Activated naive CD8-positive, alpha-beta T cell (primary cell): ENCODE measurements around the gene ZBED2.
A peak's percentile ranks its signal among the peaks of the same experiment; 100 is the strongest.
"Not testable (repeated sequence)": the region's sequence is repeated elsewhere in the genome, so short reads cannot be mapped to it uniquely, and the experiment has no call there.

Source experiments
- H3K27ac Mint-ChIP-seq: one replicate; pipeline ENCODE4 v1.8.0; 2021; ENCODE audit warnings: mixed read lengths
- H3K27me3 Mint-ChIP-seq: one replicate; pipeline ENCODE4 v1.8.0; 2021; ENCODE audit warnings: mixed read lengths
- H3K36me3 Mint-ChIP-seq: one replicate; pipeline ENCODE4 v1.8.0; 2021; ENCODE audit warnings: mixed read lengths
- H3K4me1 Mint-ChIP-seq: one replicate; pipeline ENCODE4 v1.8.0; 2021; ENCODE audit warnings: low read depth, mixed read lengths
- H3K4me3 Mint-ChIP-seq: one replicate; pipeline ENCODE4 v1.8.0; 2021; ENCODE audit warnings: mild to moderate bottlenecking, mixed read lengths
- H3K9me3 Mint-ChIP-seq: one replicate; pipeline ENCODE4 v1.8.0; 2021; ENCODE audit warnings: low read depth, mixed read lengths

The ZBED2 gene

DNA sequence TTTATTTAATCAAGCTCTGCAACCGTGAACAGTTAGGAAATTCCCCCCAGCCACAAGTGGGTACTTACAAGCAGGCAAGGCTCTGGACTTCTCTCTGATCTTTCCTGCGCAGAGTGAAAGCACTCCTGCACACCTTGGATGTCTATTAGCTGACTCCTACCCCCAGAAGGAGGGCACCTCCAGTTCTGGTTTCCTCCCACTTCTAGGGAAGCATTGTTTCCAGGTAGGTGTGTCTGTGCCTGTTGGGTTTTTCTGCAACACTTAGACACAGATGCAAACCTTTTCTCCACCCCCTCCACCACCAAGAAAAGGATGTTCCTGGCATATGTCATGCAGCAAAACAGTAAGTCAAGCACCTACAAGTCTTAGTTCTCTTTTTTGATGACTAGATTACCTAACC, at the start of gene ZBED2:
Gene ZBED2 (minus strand): TSS at position 115 of the 400 bp plus-strand sequence. CDS start 1,145 bp downstream, outside the sequence.
- H3K27me3 Mint-ChIP-seq: no peaks in the 10 kb centered on the region
- H3K36me3 Mint-ChIP-seq: peaks cover 29% of the 10 kb centered on the region
- H3K4me1 Mint-ChIP-seq: peaks cover 69% of the 10 kb centered on the region
- no peaks in the 10 kb centered on the region for H3K9me3 Mint-ChIP-seq
- peak within 1 kb of the TSS; percentile 91 for H3K4me3 Mint-ChIP-seq
- H3K27ac Mint-ChIP-seq: peak within 1 kb of the TSS; percentile 95

- Mint-ChIP-seq H3K27me3 (no peaks in the 10 kb centered on the region), H3K9me3 (peaks cover 6% of the 10 kb centered on the region), H3K4me1 (no peaks in the 10 kb centered on the region), H3K4me3 (no peak overlapping the region), H3K36me3 (peaks cover 46% of the 10 kb centered on the region), H3K27ac (peak overlapping the region; percentile 41)
These were observed 44.2 kb upstream of the ZBED2 start for GRCh38 chr3:111639316-111639715.

- no peaks in the 10 kb centered on the region for H3K4me1 Mint-ChIP-seq
- H3K27ac Mint-ChIP-seq: peak overlapping the region; percentile 66
- H3K27me3 Mint-ChIP-seq: no peaks in the 10 kb centered on the region
- H3K9me3 Mint-ChIP-seq: no peaks in the 10 kb centered on the region
- peaks cover 53% of the 10 kb centered on the region for H3K36me3 Mint-ChIP-seq
- no peak overlapping the region for H3K4me3 Mint-ChIP-seq
These were observed 41.3 kb upstream of the ZBED2 start for GRCh38 chr3:111636366-111636885.

DNA sequence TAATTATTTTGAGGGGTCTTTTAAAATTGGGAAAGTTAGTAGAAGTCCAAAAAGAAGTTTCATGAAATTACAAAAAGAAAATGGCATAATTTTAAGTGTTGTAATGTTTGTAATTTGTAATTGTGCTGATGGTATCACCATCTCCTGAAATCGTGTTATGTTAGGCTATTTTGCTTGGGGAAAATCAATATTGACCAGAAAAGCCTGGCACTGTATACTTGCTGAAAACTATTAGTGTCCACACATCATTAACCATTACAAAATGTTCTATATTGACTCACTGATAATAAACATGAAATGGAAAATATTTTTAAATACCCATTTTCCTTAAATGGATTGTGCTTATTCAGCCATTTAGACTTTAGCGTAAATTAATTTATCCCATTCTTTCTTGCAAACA, 40.3 kb upstream of the ZBED2 start:
- Mint-ChIP-seq H3K27ac (peak overlapping the region; percentile 3), H3K36me3 (peaks cover 46% of the 10 kb centered on the region), H3K9me3 (no peaks in the 10 kb centered on the region), H3K4me3 (no peak overlapping the region), H3K27me3 (no peaks in the 10 kb centered on the region), H3K4me1 (no peaks in the 10 kb centered on the region)

GRCh38 chr3:111630638-111631037, 35.5 kb upstream of the ZBED2 start:
- H3K27ac Mint-ChIP-seq: peak overlapping the region; percentile 66
- peaks cover 11% of the 10 kb centered on the region for H3K4me1 Mint-ChIP-seq
- not testable (repeated sequence) for H3K9me3 Mint-ChIP-seq, H3K27me3 Mint-ChIP-seq, H3K4me3 Mint-ChIP-seq
- H3K36me3 Mint-ChIP-seq: peaks cover 41% of the 10 kb centered on the region

GRCh38 chr3:111629018-111629417, 33.9 kb upstream of the ZBED2 start:
- Mint-ChIP-seq H3K36me3 (peaks cover 49% of the 10 kb centered on the region), H3K4me1 (peaks cover 15% of the 10 kb centered on the region), H3K27ac (peak overlapping the region; percentile 88)
- not testable (repeated sequence) for H3K9me3 Mint-ChIP-seq, H3K27me3 Mint-ChIP-seq, H3K4me3 Mint-ChIP-seq

DNA sequence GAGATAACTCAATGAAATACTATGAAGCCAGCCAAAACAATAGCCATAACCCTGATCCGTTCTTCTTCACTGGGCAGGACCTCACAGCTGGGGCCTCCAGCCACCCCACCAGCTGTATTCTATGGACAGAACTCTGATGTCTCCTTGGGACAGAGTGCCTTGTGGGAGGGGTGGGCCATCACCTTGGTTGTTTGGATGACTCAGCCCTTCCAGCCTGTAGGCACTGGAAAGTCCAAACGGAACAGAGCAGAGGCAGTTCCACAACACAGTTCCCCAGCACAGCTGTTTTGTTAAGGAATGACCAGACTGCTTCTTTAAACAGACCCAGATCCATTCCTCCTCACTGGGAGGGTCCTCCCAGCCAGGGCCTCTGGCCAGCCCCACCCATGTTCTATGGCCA, 31.9 kb upstream of the ZBED2 start:
- H3K27me3 Mint-ChIP-seq: no peaks in the 10 kb centered on the region
- H3K4me3 Mint-ChIP-seq: no peak overlapping the region
- peak overlapping the region; percentile 64 for H3K27ac Mint-ChIP-seq
- H3K4me1 Mint-ChIP-seq: peaks cover 16% of the 10 kb centered on the region
- H3K9me3 Mint-ChIP-seq: peaks cover 10% of the 10 kb centered on the region
- peaks cover 37% of the 10 kb centered on the region for H3K36me3 Mint-ChIP-seq

- H3K9me3 Mint-ChIP-seq: no peaks in the 10 kb centered on the region
- no peak overlapping the region for H3K4me3 Mint-ChIP-seq
- H3K4me1 Mint-ChIP-seq: peaks cover 41% of the 10 kb centered on the region
- no peaks in the 10 kb centered on the region for H3K27me3 Mint-ChIP-seq
- no peak overlapping the region for H3K27ac Mint-ChIP-seq
- peaks cover 9% of the 10 kb centered on the region for H3K36me3 Mint-ChIP-seq
These were observed 26.4 kb upstream of the ZBED2 start for GRCh38 chr3:111621535-111621934.

GRCh38 chr3:111619833-111620232, 24.7 kb upstream of the ZBED2 start:
- Mint-ChIP-seq H3K4me3 (no peak overlapping the region), H3K4me1 (peaks cover 57% of the 10 kb centered on the region), H3K27me3 (no peaks in the 10 kb centered on the region), H3K9me3 (peaks cover 4% of the 10 kb centered on the region), H3K27ac (peak overlapping the region; percentile 93), H3K36me3 (peaks cover 15% of the 10 kb centered on the region)

GRCh38 chr3:111618945-111619344, 23.8 kb upstream of the ZBED2 start:
- Mint-ChIP-seq H3K4me1 (peaks cover 62% of the 10 kb centered on the region), H3K27ac (peak overlapping the region; percentile 93), H3K4me3 (no peak overlapping the region), H3K9me3 (peaks cover 4% of the 10 kb centered on the region), H3K27me3 (no peaks in the 10 kb centered on the region), H3K36me3 (peaks cover 13% of the 10 kb centered on the region)

DNA sequence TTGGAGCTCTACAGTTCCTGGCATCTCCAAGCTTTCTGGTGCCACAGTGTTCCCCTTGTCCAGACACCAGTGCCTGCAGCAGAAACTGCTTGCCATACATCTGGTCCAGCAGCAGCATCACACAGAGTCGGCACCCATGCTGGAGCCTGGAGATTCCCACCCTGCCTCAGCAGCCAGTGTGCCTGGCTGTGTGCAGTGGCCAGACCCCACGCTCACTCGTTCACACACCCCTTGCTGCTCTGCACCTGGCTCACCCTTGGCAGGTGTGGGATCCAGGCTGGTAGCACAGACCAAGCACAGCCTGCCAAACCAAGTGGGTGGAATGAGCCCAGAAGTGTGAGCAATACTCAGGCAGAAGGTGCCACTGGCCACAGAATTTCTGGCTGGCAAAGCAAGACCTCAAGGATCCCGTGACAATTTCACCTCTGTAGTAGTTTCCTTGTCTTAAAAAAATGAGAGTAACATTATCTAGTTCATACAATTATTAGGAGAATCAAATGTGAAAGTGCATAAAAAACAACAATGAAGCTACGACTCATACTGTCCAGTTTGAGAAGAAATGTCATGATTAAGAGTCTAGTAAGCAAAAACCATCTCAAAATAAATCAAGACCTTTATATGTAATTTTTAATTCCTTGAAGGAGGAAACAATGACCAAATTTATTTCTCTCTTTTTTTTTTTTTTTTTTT, 22.9 kb upstream of the ZBED2 start:
- Mint-ChIP-seq H3K4me1 (peaks cover 71% of the 10 kb centered on the region), H3K9me3 (peaks cover 4% of the 10 kb centered on the region), H3K36me3 (peaks cover 18% of the 10 kb centered on the region), H3K27me3 (no peaks in the 10 kb centered on the region), H3K4me3 (peak overlapping the region; percentile 34), H3K27ac (peak overlapping the region; percentile 93)

DNA sequence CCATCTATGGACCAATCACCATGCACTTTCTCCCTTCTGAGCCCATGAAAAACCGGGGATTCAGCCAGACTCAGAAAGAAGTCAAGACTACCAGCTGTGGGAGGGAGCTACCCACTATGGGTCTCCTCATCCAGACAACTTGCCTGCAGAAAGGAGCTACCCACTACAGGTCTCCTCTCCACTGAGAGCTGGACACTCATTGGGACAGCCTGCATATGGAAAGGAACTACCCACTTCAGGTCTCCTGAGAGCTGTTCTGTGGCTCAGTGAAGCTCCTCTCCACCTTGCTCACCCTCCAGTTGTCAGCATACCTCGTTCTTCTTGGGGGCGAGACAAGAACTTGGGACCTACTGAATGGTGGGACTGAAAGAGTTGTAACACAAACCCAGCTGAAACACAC, 22.3 kb upstream of the ZBED2 start:
- Mint-ChIP-seq H3K9me3 (peaks cover 4% of the 10 kb centered on the region), H3K27me3 (no peaks in the 10 kb centered on the region), H3K4me1 (peaks cover 77% of the 10 kb centered on the region), H3K4me3 (peak overlapping the region; percentile 30), H3K36me3 (peaks cover 23% of the 10 kb centered on the region), H3K27ac (peak overlapping the region; percentile 93)

- H3K4me1 Mint-ChIP-seq: peaks cover 82% of the 10 kb centered on the region
- H3K27ac Mint-ChIP-seq: peak overlapping the region; percentile 93
- H3K27me3 Mint-ChIP-seq: no peaks in the 10 kb centered on the region
- peaks cover 4% of the 10 kb centered on the region for H3K9me3 Mint-ChIP-seq
- H3K36me3 Mint-ChIP-seq: peaks cover 24% of the 10 kb centered on the region
- H3K4me3 Mint-ChIP-seq: peak overlapping the region; percentile 61
These were observed 21.4 kb upstream of the ZBED2 start for GRCh38 chr3:111616417-111617105.

DNA sequence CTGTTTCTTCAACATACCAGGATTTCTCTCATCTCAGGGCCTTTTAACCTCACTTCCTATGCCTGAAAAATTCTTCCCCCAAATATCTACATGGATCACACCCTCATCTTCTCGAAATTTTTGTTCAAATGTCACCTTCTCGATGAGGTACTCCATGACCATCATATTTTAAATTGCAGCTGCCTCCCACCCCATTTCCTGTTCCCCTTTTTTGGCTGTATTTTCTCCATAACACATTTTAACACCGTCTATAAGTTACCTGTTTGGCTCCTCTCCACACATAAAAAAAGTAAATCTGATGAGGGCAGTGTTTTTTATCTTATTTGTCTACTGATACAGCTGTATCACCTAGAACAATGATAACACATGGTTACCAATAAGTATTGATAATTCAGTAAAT, 20.7 kb upstream of the ZBED2 start:
- Mint-ChIP-seq H3K4me3 (peak overlapping the region; percentile 55), H3K4me1 (peaks cover 86% of the 10 kb centered on the region), H3K9me3 (peaks cover 4% of the 10 kb centered on the region), H3K27me3 (no peaks in the 10 kb centered on the region), H3K27ac (peak overlapping the region; percentile 93), H3K36me3 (peaks cover 29% of the 10 kb centered on the region)

DNA sequence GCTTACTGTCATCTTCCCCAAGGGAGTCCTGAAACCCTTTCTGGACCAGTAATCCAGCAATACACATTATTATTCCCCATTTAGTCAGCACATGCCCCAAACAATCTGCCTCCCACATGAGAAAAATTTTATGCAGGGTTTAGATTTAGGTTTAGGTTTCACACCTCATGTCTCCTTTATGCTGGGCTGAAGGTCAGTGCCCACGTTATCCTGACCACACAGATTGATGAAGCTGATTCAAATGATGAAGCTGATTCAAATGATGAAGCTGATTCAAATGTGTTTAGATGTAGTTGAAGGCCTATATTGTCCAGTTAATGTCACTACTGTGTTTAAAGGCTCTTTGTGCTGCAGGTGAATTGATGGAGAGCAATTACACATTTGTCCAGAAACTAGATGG, 18.1 kb upstream of the ZBED2 start:
- Mint-ChIP-seq H3K27me3 (no peaks in the 10 kb centered on the region), H3K4me1 (peaks cover 98% of the 10 kb centered on the region), H3K4me3 (peak overlapping the region; percentile 59), H3K9me3 (peaks cover 8% of the 10 kb centered on the region), H3K27ac (peak overlapping the region; percentile 93), H3K36me3 (peaks cover 37% of the 10 kb centered on the region)
